Measurements from ENCODE around the gene CTSL. TPM values are rescaled to one million over a fixed set of nuclear protein-coding genes. Genes with fewer than 3 reads are reported as not detected.
"Not testable (repeated sequence)": the region's sequence is repeated elsewhere in the genome, so short reads cannot be mapped to it uniquely, and the experiment has no call there.

Gene CTSL
- total RNA-seq, 1 experiment from 2014 or later, result 17.0 TPM

DNA sequence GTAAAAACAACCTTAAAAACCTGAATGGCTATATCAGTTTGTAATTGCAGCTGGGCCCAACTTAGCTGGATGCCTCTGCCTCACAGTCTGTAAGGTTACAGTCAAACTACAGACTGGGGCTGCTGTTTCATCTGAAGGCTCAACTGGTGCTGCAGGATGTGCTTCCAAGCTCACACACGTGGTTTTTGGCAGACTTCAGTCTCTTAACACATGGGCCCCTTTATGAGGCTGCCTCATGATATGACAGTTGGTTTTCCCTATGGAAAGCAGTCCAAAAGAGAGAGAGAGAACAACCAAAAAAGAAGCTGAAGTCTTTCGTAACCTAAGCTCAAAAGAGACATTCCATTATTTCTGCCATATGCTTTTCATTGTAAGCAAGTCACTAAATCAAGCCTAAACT is 27.4 kb downstream of the CTSL start:
- no peak overlapping the region for H3K4me3 ChIP-seq (ENCODE audit: low read depth, low read length, poor library complexity, severe bottlenecking)
- H3K4me1 ChIP-seq (ENCODE audit: insufficient read depth, low read length, poor library complexity, severe bottlenecking), result peaks cover 11% of the 10 kb centered on the region
- TF ChIP-seq EZH2 (IDR thresholded peaks at IDR 0.05; ENCODE audit: borderline replicate concordance, low read depth, low read length, poor library complexity, severe bottlenecking), result no peak
- TF ChIP-seq, protein P1, sequence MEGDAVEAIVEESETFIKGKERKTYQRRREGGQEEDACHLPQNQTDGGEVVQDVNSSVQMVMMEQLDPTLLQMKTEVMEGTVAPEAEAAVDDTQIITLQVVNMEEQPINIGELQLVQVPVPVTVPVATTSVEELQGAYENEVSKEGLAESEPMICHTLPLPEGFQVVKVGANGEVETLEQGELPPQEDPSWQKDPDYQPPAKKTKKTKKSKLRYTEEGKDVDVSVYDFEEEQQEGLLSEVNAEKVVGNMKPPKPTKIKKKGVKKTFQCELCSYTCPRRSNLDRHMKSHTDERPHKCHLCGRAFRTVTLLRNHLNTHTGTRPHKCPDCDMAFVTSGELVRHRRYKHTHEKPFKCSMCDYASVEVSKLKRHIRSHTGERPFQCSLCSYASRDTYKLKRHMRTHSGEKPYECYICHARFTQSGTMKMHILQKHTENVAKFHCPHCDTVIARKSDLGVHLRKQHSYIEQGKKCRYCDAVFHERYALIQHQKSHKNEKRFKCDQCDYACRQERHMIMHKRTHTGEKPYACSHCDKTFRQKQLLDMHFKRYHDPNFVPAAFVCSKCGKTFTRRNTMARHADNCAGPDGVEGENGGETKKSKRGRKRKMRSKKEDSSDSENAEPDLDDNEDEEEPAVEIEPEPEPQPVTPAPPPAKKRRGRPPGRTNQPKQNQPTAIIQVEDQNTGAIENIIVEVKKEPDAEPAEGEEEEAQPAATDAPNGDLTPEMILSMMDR (conservative IDR thresholded peaks at IDR 0.05; ENCODE audit: low read depth, low read length), result no peak
- intact Hi-C loops (cut with micrococcal nuclease; ENCODE audit: unreplicated experiment), result no loop called here
- CTCF ChIA-PET, result no interaction called here
- H3K27me3 ChIP-seq (replicated peaks; ENCODE audit: insufficient read depth, low read depth, low read length, poor library complexity), result no peaks in the 10 kb centered on the region
- DNase-seq (ENCODE audit: low spot score), result no peak
- no peaks in the 10 kb centered on the region for H3K36me3 ChIP-seq (ENCODE audit: insufficient read depth, low read length, poor library complexity, severe bottlenecking)
- H3K27ac ChIP-seq (ENCODE audit: low read depth, low read length, poor library complexity, severe bottlenecking), result no peak overlapping the region
- BruUV-seq (replicated peaks), result no TSS peak
- POLR2A ChIA-PET (ENCODE audit: low non-redundant PET), result no interaction called here
- peaks cover 5% of the 10 kb centered on the region for H3K9me3 ChIP-seq (ENCODE audit: low read depth, low read length, poor library complexity, severe bottlenecking)

GRCh38 chr9:87758330-87758729 is 32.4 kb downstream of the CTSL start:
- H3K27me3 ChIP-seq (replicated peaks; ENCODE audit: insufficient read depth, low read depth, low read length, poor library complexity); POLR2A ChIA-PET (ENCODE audit: low non-redundant PET); H3K4me1 ChIP-seq (ENCODE audit: insufficient read depth, low read length, poor library complexity, severe bottlenecking); BruUV-seq (replicated peaks); intact Hi-C loops (cut with micrococcal nuclease; ENCODE audit: unreplicated experiment); CTCF ChIA-PET; H3K36me3 ChIP-seq (ENCODE audit: insufficient read depth, low read length, poor library complexity, severe bottlenecking); H3K27ac ChIP-seq (ENCODE audit: low read depth, low read length, poor library complexity, severe bottlenecking); H3K4me3 ChIP-seq (ENCODE audit: low read depth, low read length, poor library complexity, severe bottlenecking); H3K9me3 ChIP-seq (ENCODE audit: low read depth, low read length, poor library complexity, severe bottlenecking); DNase-seq (ENCODE audit: low spot score): not testable (repeated sequence)

DNA sequence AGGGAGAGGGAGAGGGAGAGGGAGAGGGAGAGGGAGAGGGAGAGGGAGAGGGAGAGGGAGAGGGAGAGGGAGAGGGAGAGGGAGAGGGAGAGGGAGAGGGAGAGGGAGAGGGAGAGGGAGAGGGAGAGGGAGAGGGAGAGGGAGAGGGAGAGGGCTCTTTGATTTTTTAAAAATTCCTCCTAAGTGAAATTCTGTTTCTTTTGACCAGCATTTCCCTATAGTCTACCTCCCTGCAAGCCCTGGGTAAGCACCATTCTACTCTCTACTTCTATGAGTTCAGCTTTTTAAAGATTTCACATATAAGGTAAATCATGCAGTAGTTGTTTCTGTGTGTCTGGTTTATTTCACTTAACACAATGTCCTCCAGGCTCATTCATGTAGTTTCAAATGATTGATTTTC is 34.1 kb downstream of the CTSL start:
- intact Hi-C loops (cut with micrococcal nuclease; ENCODE audit: unreplicated experiment); H3K27ac ChIP-seq (ENCODE audit: low read depth, low read length, poor library complexity, severe bottlenecking); H3K4me3 ChIP-seq (ENCODE audit: low read depth, low read length, poor library complexity, severe bottlenecking); DNase-seq (ENCODE audit: low spot score); H3K9me3 ChIP-seq (ENCODE audit: low read depth, low read length, poor library complexity, severe bottlenecking); H3K36me3 ChIP-seq (ENCODE audit: insufficient read depth, low read length, poor library complexity, severe bottlenecking); BruUV-seq (replicated peaks); CTCF ChIA-PET; H3K27me3 ChIP-seq (replicated peaks; ENCODE audit: insufficient read depth, low read depth, low read length, poor library complexity); H3K4me1 ChIP-seq (ENCODE audit: insufficient read depth, low read length, poor library complexity, severe bottlenecking); POLR2A ChIA-PET (ENCODE audit: low non-redundant PET): not testable (repeated sequence)

- ChIA-PET CTCF (no interaction called here), POLR2A (ENCODE audit: low non-redundant PET) (no interaction called here)
- BruUV-seq (replicated peaks), result no TSS peak
- no peak for DNase-seq (ENCODE audit: low spot score)
- H3K4me1 ChIP-seq (ENCODE audit: insufficient read depth, low read length, poor library complexity, severe bottlenecking), result no peaks in the 10 kb centered on the region
- H3K9me3 ChIP-seq (ENCODE audit: low read depth, low read length, poor library complexity, severe bottlenecking), result no peaks in the 10 kb centered on the region
- H3K27ac ChIP-seq (ENCODE audit: low read depth, low read length, poor library complexity, severe bottlenecking), result no peak overlapping the region
- intact Hi-C loops (cut with micrococcal nuclease; ENCODE audit: unreplicated experiment), result no loop called here
- TF ChIP-seq, protein P1 (conservative IDR thresholded peaks at IDR 0.05; ENCODE audit: low read depth, low read length), result no peak
- no peak for TF ChIP-seq EZH2 (IDR thresholded peaks at IDR 0.05; ENCODE audit: borderline replicate concordance, low read depth, low read length, poor library complexity, severe bottlenecking)
- H3K27me3 ChIP-seq (replicated peaks; ENCODE audit: insufficient read depth, low read depth, low read length, poor library complexity), result no peaks in the 10 kb centered on the region
- no peaks in the 10 kb centered on the region for H3K36me3 ChIP-seq (ENCODE audit: insufficient read depth, low read length, poor library complexity, severe bottlenecking)
- H3K4me3 ChIP-seq (ENCODE audit: low read depth, low read length, poor library complexity, severe bottlenecking), result no peak overlapping the region
Observed at GRCh38 chr9:87760529-87760928, 34.6 kb downstream of the CTSL start.

All from A673 (cell line).